ENCODE measurements around the gene SYT13.

The SYT13 gene

DNA sequence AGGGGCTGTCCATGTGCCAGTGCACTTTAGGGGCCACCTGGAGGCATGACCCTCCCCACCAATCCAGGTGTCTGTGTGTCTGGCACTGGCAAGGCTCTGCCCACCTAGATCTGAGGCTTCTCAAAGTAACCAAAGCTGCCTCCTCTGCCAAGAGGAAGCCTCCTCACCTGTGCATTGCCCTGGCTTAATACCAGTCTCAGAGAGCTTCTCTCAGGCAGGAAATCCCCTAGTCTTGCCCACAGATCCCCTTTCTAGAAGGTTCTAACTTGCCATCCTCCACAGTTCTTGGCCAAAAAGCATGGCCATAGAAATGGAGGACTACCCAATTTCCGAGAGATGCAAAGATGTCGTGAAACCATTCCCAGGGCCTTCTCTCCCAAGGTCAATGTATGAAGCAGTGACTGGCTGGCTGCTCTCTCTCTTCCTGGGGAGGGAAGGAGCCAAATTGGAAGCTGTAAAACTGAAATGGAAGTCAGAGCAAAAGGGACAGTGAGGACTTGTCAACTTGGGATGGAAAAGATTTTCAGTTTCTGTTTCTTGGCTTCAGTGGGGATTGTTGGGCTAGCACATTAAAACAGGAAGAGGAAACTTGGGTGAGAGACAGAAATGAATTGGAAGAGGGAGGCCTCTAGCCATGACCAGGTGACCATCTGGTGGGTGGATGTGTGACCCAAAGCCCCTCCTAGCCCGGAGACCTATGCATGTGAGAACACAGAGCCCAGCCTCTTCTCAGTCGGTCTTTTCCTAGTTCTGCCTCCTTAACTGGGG, 70.9 kb downstream of the SYT13 start:
- in situ Hi-C loops (cut with HindIII; ENCODE audit: low pct_ligation_motif_present, low sequenced_read_pairs), result no loop called here
- TF ChIP-seq, protein P1, sequence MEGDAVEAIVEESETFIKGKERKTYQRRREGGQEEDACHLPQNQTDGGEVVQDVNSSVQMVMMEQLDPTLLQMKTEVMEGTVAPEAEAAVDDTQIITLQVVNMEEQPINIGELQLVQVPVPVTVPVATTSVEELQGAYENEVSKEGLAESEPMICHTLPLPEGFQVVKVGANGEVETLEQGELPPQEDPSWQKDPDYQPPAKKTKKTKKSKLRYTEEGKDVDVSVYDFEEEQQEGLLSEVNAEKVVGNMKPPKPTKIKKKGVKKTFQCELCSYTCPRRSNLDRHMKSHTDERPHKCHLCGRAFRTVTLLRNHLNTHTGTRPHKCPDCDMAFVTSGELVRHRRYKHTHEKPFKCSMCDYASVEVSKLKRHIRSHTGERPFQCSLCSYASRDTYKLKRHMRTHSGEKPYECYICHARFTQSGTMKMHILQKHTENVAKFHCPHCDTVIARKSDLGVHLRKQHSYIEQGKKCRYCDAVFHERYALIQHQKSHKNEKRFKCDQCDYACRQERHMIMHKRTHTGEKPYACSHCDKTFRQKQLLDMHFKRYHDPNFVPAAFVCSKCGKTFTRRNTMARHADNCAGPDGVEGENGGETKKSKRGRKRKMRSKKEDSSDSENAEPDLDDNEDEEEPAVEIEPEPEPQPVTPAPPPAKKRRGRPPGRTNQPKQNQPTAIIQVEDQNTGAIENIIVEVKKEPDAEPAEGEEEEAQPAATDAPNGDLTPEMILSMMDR (IDR thresholded peaks at IDR 0.05; ENCODE audit: low read depth, low read length, missing control alignments), result no peak
- H3K27me3 ChIP-seq (replicated peaks), result no peaks in the 10 kb centered on the region
- no peak overlapping the region for H3K4me3 ChIP-seq (ENCODE audit: low read depth, low read length)
- no peak overlapping the region for H3K27ac ChIP-seq
- no peak for DNase-seq
- H3K36me3 ChIP-seq (replicated peaks), result no peaks in the 10 kb centered on the region

DNA sequence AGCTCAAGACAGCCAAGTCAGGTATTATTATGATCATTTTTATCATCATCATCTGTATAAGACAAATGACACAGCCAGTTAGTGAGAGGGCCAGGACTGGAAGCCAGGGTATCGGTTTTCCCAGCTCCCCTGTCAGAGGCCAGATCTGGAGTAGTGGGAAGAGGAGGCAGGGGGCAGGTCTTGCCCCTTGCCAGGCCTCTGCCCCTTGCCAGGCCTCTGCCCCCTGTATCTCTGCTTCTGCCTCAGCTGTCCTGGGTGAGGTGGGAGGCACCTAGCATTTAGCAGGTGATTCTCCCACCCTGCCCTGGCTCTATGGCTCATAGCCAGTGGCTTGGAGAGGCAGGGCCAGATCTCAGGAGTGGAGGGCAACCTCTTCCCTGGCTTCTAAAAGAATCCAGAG, 72.4 kb downstream of the SYT13 start:
- TF ChIP-seq, protein P1 (IDR thresholded peaks at IDR 0.05; ENCODE audit: low read depth, low read length, missing control alignments), result no peak
- Histone ChIP-seq H3K4me3 (ENCODE audit: low read depth, low read length) (no peak overlapping the region), H3K27ac (no peak overlapping the region), H3K36me3 (replicated peaks) (no peaks in the 10 kb centered on the region), H3K27me3 (replicated peaks) (no peaks in the 10 kb centered on the region)
- no peak for DNase-seq
- in situ Hi-C loops (cut with HindIII; ENCODE audit: low pct_ligation_motif_present, low sequenced_read_pairs), result no loop called here

DNA sequence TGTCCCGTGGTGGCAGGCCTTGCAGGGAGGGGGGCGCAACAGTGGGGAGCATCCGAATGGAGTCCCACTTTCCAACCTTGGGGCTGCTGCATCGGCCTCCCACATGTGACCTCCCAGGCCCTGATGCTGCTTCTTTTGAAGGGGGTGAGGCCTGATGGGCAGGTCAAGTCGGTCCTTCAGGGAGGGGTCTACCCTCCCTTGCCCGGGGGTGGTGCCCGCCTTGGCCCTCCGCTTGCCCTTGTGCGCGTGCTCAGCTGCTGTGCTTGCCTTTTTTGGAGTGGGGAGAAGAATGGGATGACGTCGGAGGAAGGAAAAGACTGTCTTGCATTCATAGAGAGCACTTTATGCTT, 72.8 kb downstream of the SYT13 start:
- no peaks in the 10 kb centered on the region for H3K27me3 ChIP-seq (replicated peaks)
- no peak overlapping the region for H3K4me3 ChIP-seq (ENCODE audit: low read depth, low read length)
- DNase-seq, result no peak
- in situ Hi-C loops (cut with HindIII; ENCODE audit: low pct_ligation_motif_present, low sequenced_read_pairs), result no loop called here
- TF ChIP-seq, protein P1 (IDR thresholded peaks at IDR 0.05; ENCODE audit: low read depth, low read length, missing control alignments), result no peak
- H3K36me3 ChIP-seq (replicated peaks), result no peaks in the 10 kb centered on the region
- no peak overlapping the region for H3K27ac ChIP-seq

DNA sequence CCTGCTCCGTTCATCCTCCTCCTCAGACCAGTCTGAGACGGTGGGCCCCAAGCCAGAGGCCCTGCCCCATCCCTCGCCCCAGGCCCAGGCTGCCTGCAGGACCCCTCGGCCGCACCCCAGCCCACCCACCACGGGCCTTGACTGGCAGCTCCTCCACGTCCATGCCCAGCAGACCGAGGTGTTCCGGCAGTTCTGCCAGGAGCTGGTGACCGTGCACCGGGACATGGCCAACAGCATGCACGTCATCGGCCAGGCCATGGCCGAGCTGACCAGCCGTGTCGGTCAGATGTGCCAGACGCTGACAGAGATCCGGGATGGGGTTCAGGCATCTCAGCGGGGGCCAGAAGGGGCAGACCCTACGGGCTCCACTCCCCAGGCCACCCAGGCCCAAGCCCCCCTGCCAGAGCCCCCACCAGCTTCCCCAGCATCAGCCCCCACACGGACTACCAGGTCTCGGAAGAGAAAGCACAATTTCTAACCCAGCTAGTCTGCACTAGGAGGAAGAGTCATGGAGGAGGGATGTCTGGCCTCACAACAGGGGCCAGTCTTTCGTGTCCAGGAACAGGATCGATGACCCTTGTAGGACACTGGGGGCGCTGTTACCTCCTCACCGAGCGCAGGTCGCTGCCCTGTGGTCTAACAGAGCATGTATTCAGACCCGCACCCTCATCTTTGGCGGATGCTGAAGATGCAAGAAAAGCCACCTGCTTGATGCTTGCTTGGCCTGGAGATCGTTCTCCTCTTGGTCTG, 73.4 kb downstream of the SYT13 start:
- Histone ChIP-seq H3K27ac (no peak overlapping the region), H3K36me3 (replicated peaks) (no peaks in the 10 kb centered on the region), H3K27me3 (replicated peaks) (no peaks in the 10 kb centered on the region), H3K4me3 (ENCODE audit: low read depth, low read length) (no peak overlapping the region)
- in situ Hi-C loops (cut with HindIII; ENCODE audit: low pct_ligation_motif_present, low sequenced_read_pairs), result no loop called here
- no peak for DNase-seq
- TF ChIP-seq, protein P1 (IDR thresholded peaks at IDR 0.05; ENCODE audit: low read depth, low read length, missing control alignments), result peak; percentile 40

DNA sequence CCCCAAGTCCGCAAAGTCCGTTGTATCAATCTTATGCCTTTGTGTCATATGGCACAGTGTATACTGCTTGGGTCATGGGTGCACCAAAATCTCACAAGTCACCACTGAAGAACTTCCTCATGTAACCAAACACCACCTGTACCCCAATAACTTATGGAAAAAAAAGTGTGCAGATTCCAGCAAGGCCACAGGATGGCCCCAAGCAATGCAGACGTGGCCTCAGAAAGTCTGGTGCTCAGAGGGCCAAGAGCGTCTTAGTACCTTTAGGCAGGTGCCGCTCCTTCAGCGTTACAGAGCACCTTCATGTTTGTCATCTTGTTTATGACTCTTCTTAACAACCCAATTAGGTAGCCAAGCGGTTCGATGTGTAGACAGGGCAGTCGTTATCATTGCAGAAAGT, 74.4 kb downstream of the SYT13 start:
- H3K27ac ChIP-seq, result no peak overlapping the region
- TF ChIP-seq, protein P1 (IDR thresholded peaks at IDR 0.05; ENCODE audit: low read depth, low read length, missing control alignments), result peak; percentile 19
- no peak for DNase-seq
- H3K4me3 ChIP-seq (ENCODE audit: low read depth, low read length), result no peak overlapping the region
- no peaks in the 10 kb centered on the region for H3K36me3 ChIP-seq (replicated peaks)
- in situ Hi-C loops (cut with HindIII; ENCODE audit: low pct_ligation_motif_present, low sequenced_read_pairs), result no loop called here
- H3K27me3 ChIP-seq (replicated peaks), result no peaks in the 10 kb centered on the region

Data from brain microvascular endothelial cell (primary cell).